AG04449 (cell line): ENCODE results near the gene FHDC1.

Source experiments
- CTCF ChIA-PET: fragments of 350-600 bp; formaldehyde crosslinking; extraction: SDS; loops from one replicate; lab custom pipeline; 2021; ENCODE audit warnings: antibody characterized with exemption; lab: Yijun Ruan, JAX
- POLR2A ChIA-PET: fragments of 400-600, 350-600 bp; formaldehyde crosslinking; extraction: SDS; loops from one replicate; lab custom pipeline; 2020; ENCODE audit warnings: antibody characterized with exemption, inconsistent platforms; lab: Yijun Ruan, JAX
- DNase-seq: peaks from one replicate; pipeline ENCODE4 v3.0.0-alpha.2; 2010; ENCODE audit warnings: low read depth, low spot score
- H3K4me3 ChIP-seq: 2 replicates; pipeline ENCODE4 v1.5.1; 2011; ENCODE audit warnings: low read depth, mild to moderate bottlenecking, control low read depth, low read length
- CTCF ChIP-seq: IDR thresholded peaks from one replicate; pipeline ENCODE4 v1.5.1; 2011; ENCODE audit warnings: mild to moderate bottlenecking, moderate library complexity, low read length, control low read depth, inconsistent platforms; ENCODE audit not compliant: insufficient read depth; ENCODE audit errors: missing control alignments

Gene FHDC1

GRCh38 chr4:152992027-152992426 is 55.9 kb downstream of the FHDC1 start:
- CTCF ChIA-PET: interaction anchor here (1.2 kb wide), 1 partner anchor 12 kb away, joined by 3 read pairs; no protein-coding TSS in a partner anchor
- TF ChIP-seq CTCF: no peak
- POLR2A ChIA-PET: no interaction called here
- no peak for DNase-seq
- no peak overlapping the region for H3K4me3 ChIP-seq

GRCh38 chr4:152992466-152992865 is 56.3 kb downstream of the FHDC1 start:
- no peak for TF ChIP-seq CTCF
- CTCF ChIA-PET: interaction anchor here (1.2 kb wide), 1 partner anchor 12 kb away, joined by 3 read pairs; no protein-coding TSS in a partner anchor

GRCh38 chr4:152994038-152994437 is 57.9 kb downstream of the FHDC1 start:
- H3K4me3 ChIP-seq: no peak overlapping the region
- DNase-seq: no peak
- ChIA-PET CTCF (interaction anchor here (0.8 kb wide), 1 partner anchor 134 kb away, joined by 3 read pairs; no protein-coding TSS in a partner anchor), POLR2A (no interaction called here)
- TF ChIP-seq CTCF: no peak

More at GRCh38 chr4:152992466-152992865, 56.3 kb downstream of the FHDC1 start:
- POLR2A ChIA-PET: no interaction called here
- H3K4me3 ChIP-seq: no peak overlapping the region
- no peak for DNase-seq

- H3K4me3 ChIP-seq: no peak overlapping the region
- ChIA-PET CTCF (no interaction called here), POLR2A (no interaction called here)
- no peak for DNase-seq
- TF ChIP-seq CTCF: no peak
These were observed 60.0 kb downstream of the FHDC1 start for GRCh38 chr4:152996111-152996571.

- POLR2A ChIA-PET: no interaction called here
- TF ChIP-seq CTCF: no peak
- no peak for DNase-seq
- H3K4me3 ChIP-seq: no peak overlapping the region
- CTCF ChIA-PET: no interaction called here
These were observed 60.5 kb downstream of the FHDC1 start for GRCh38 chr4:152996672-152997071.

- CTCF ChIA-PET: no interaction called here
- H3K4me3 ChIP-seq: no peak overlapping the region
- POLR2A ChIA-PET: no interaction called here
- TF ChIP-seq CTCF: no peak
- DNase-seq: no peak
These were observed 61.2 kb downstream of the FHDC1 start for GRCh38 chr4:152997288-152997687.
